Endothelial cell of umbilical vein (primary cell): ENCODE results near the gene PTPRE. TPM values are rescaled to one million over a fixed set of nuclear protein-coding genes. Genes with fewer than 3 reads are reported as not detected.

Experiments
- BruUV-seq: library from RNA; stranded (reverse); fragments of 400-500 nt; replicated peaks from 2 replicates; lab custom pipeline; 2021; lab: Mats Ljungman, UMichigan
- CTCF ChIA-PET: fragments of 300-600, 350-600 bp; sonication (Branson Sonifier 250); formaldehyde crosslinking; loops from one replicate; lab custom pipeline; 2021; ENCODE audit warnings: antibody characterized with exemption, inconsistent platforms; lab: Charles Lee
- POLR2A ChIA-PET: fragments of 300-600, 350-600 bp; sonication (Branson Sonifier 250); formaldehyde crosslinking; loops from one replicate; lab custom pipeline; 2021; ENCODE audit warnings: antibody characterized with exemption, inconsistent platforms; lab: Charles Lee
- DNase-seq: peaks from one replicate; pipeline ENCODE4 v3.0.0-alpha.2; 2011; ENCODE audit warnings: low read depth, low spot score
- FAIRE-seq: peaks from 2 replicates; lab custom pipeline; 2011; peaks lifted over from hg19 to GRCh38; lab: Jason Lieb, UNC
- H2AFZ ChIP-seq: 2 replicates; pipeline ENCODE4 v1.6.0; 2012; ENCODE audit warnings: low read depth, low read length, control low read depth, inconsistent platforms
- H3K27ac ChIP-seq: 2 replicates; pipeline ENCODE4 v1.5.1; 2011; ENCODE audit warnings: low read depth, mild to moderate bottlenecking, control low read depth, low read length, moderate library complexity; ENCODE audit not compliant: insufficient read depth
- H3K27me3 ChIP-seq, 2 experiments: 2 replicates each; pipeline versions ENCODE4 v1.6.0 to v1.6.1; 2011; ENCODE audit warnings: low read length in 2 of 2, mixed read lengths in 1 of 2; ENCODE audit not compliant: control insufficient read depth in 2 of 2, insufficient read depth in 2 of 2
- H3K36me3 ChIP-seq, 2 experiments: 2 replicates in 1 of 2; 3 replicates in 1 of 2; pipeline ENCODE4 v1.5.1; 2011; ENCODE audit warnings: low read length in 2 of 2, mild to moderate bottlenecking in 1 of 2, moderate library complexity in 1 of 2; ENCODE audit not compliant: control insufficient read depth in 2 of 2, insufficient read depth in 2 of 2; ENCODE audit errors: extremely low read depth in 1 of 2
- H3K4me1 ChIP-seq: 3 replicates; pipeline ENCODE4 v1.5.1; 2011; ENCODE audit warnings: mild to moderate bottlenecking, low read length; ENCODE audit not compliant: control insufficient read depth, insufficient read depth; ENCODE audit errors: extremely low read depth
- H3K4me2 ChIP-seq: 2 replicates; pipeline ENCODE4 v1.6.1; 2011; ENCODE audit warnings: low read length, control low read depth, mixed read lengths; ENCODE audit not compliant: insufficient read depth
- H3K4me3 ChIP-seq, 3 experiments: fragments of 200-600 bp in 1 of 3; sonication (generic), shearing (Covaris generic) in 1 of 3; replicated peaks in 1 of 3; 2 replicates each; pipeline ENCODE4 v1.5.1; 2011 to 2016; ENCODE audit warnings: control low read depth in 3 of 3, low read length in 3 of 3, mild to moderate bottlenecking in 2 of 3, inconsistent platforms in 1 of 3, low read depth in 1 of 3, moderate library complexity in 1 of 3; ENCODE audit not compliant: insufficient read depth in 1 of 3
- H3K79me2 ChIP-seq: 2 replicates; pipeline ENCODE4 v1.6.0; 2012; ENCODE audit warnings: low read length, inconsistent platforms; ENCODE audit not compliant: control insufficient read depth, insufficient read depth
- H3K9ac ChIP-seq: replicated peaks from 2 replicates; pipeline ENCODE3; 2011; ENCODE audit warnings: low read length, control low read depth; ENCODE audit not compliant: insufficient read depth; ENCODE audit errors: extremely low read depth
- H3K9me1 ChIP-seq: replicated peaks from 3 replicates; pipeline ENCODE4 v1.6.0; 2011; ENCODE audit warnings: mild to moderate bottlenecking, low read length; ENCODE audit not compliant: control insufficient read depth, insufficient read depth; ENCODE audit errors: extremely low read depth
- H3K9me3 ChIP-seq: replicated peaks from 2 replicates; pipeline ENCODE4 v1.5.1; 2012; ENCODE audit warnings: low read length, inconsistent platforms; ENCODE audit not compliant: control insufficient read depth, insufficient read depth
- H4K20me1 ChIP-seq: replicated peaks from 2 replicates; pipeline ENCODE3; 2011; ENCODE audit warnings: mild to moderate bottlenecking, low read length; ENCODE audit not compliant: control insufficient read depth, insufficient read depth; ENCODE audit errors: extremely low read depth
- CTCF ChIP-seq, 2 donors: IDR thresholded peaks; 1 replicate in 1 of 2; 2 replicates in 1 of 2; pipeline ENCODE4 v1.5.1; 2011; ENCODE audit warnings: low read length in 2 of 2, mild to moderate bottlenecking in 2 of 2, moderate library complexity in 2 of 2, control low read depth in 1 of 2, inconsistent platforms in 1 of 2, low read depth in 1 of 2; ENCODE audit not compliant: insufficient read depth in 1 of 2; ENCODE audit errors: extremely low read depth in 1 of 2
- EZH2 ChIP-seq: IDR thresholded peaks from 2 replicates; pipeline ENCODE4 v1.6.1; 2012; ENCODE audit warnings: borderline replicate concordance, low read depth, mild to moderate bottlenecking, moderate library complexity, low read length, inconsistent platforms; ENCODE audit not compliant: severe bottlenecking
- FOS ChIP-seq: IDR thresholded peaks from 2 replicates; pipeline ENCODE4 v1.6.1; 2011; ENCODE audit warnings: mild to moderate bottlenecking, low read length, moderate library complexity, borderline replicate concordance; ENCODE audit not compliant: insufficient read depth
- GATA2 ChIP-seq: IDR thresholded peaks from 2 replicates; pipeline ENCODE4 v1.7.0; 2011; ENCODE audit warnings: low read depth, mild to moderate bottlenecking, moderate library complexity, mixed read lengths, low read length; ENCODE audit not compliant: insufficient read length, insufficient read depth
- JUN ChIP-seq: IDR thresholded peaks from 2 replicates; pipeline ENCODE4 v1.6.1; 2011; ENCODE audit warnings: borderline replicate concordance, low read depth; ENCODE audit not compliant: insufficient read length, insufficient read depth
- MAX ChIP-seq: IDR thresholded peaks from 2 replicates; pipeline ENCODE4 v1.6.1; 2011; ENCODE audit not compliant: insufficient read depth, insufficient read length
- MYC ChIP-seq: IDR thresholded peaks from one replicate; pipeline ENCODE4 v1.6.1; 2011; ENCODE audit warnings: mild to moderate bottlenecking, low read depth, low read length
- POLR2A ChIP-seq: IDR thresholded peaks from 2 replicates; pipeline ENCODE4 v1.6.1; 2012; ENCODE audit warnings: low read depth, mild to moderate bottlenecking, control low read depth, low read length
- POLR2AphosphoS5 ChIP-seq: IDR thresholded peaks from 2 replicates; pipeline ENCODE4 v1.6.1; 2012; ENCODE audit warnings: low read depth, mild to moderate bottlenecking, control low read depth, low read length, moderate library complexity; ENCODE audit not compliant: insufficient read depth
- dilution Hi-C: fragments of 300-500 bp; cut with MboI; formaldehyde crosslinking; loops from one replicate; pipeline ENCODE4 v1.15.0; 2019; ENCODE audit warnings: low sequenced_read_pairs; ENCODE audit not compliant: extremely low pct_ligation_motif_present
- intact Hi-C: fragments of 100-400 bp; cut with micrococcal nuclease; formaldehyde crosslinking; loops from one replicate; pipeline ENCODE4 v1.10.0; 2022
- polyA plus RNA-seq, 4 experiments: library from polyadenylated mRNA; depleted of rRNA in 3 of 4; stranded (reverse) in 3 of 4; unstranded in 1 of 4; fragments of >200 nt; gene quantifications; 2 replicates each; pipeline versions ENCODE4 v1.2.1 to v1.2.3, GENCODE V29; 2011 to 2012; ENCODE audit warnings: missing spikeins in 1 of 4
- total RNA-seq: library from RNA; stranded (reverse); gene quantifications from 2 replicates; pipeline ENCODE4 v1.2.3, GENCODE V29; 2021

The PTPRE gene
- total and polyA plus RNA-seq, 2 donors (not counting 3 experiments of a cell fraction or from before 2014, with no cell fraction given) = 37.3 to 116 TPM

DNA sequence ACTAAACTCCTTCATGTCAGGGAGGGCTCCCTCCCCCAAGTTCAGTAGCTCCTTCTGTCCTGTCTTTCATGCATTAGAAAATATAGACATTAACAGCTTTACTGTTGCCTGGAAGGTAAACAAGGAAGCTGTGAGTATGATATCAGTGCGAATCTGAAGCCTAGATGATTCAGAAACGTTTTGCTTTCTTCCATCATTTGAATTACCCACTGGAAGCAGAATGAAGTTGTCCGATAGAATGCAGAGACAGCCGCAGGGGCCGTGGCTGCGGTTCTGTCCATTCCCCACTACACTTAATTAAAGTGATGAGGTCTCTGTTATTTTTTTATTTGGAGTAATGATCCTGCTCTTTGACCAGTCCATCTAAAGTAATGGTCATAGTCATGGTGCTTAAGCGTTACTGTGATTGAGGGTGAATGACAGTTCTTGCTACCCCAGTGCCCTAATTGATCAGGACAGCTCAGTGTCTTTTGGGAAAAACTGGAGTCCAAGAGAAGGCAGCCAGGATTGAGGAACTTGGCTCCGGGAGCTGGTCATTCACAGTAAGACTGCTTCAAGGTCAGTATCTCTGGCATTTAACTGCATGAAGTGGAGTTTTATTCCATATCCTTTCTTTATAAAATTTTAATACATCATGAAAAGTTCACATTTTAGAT lies 69.9 kb downstream of the PTPRE start:
- H3K9ac ChIP-seq = peak overlapping the region; percentile 50
- FAIRE-seq = peak; percentile 67

GRCh38 chr10:127977357-127978009 lies 70.6 kb downstream of the PTPRE start:
- Histone ChIP-seq H3K9me3 (no peaks in the 10 kb centered on the region), H3K9me1 (no peaks in the 10 kb centered on the region), H3K27ac (peak overlapping the region; percentile 79), H3K4me3 (peak overlapping the region in 1 of 3 experiments; percentile 20), H3K4me2 (peak overlapping the region; percentile 42), H3K27me3 (no peaks in the 10 kb centered on the region), H3K9ac (peak overlapping the region; percentile 50), H3K4me1 (peaks cover 42% of the 10 kb centered on the region), H3K79me2 (peaks cover 2% of the 10 kb centered on the region), H3K36me3 (no peaks in the 10 kb centered on the region), H2AFZ (no peak overlapping the region), H4K20me1 (no peaks in the 10 kb centered on the region)
- FAIRE-seq = peak; percentile 91
- CTCF ChIA-PET = interaction anchor here (1.0 to 5.7 kb wide), 10 partner anchors 8 to 92 kb away, joined by 3 to 44 read pairs (median 6); partner anchors contain the start of gene PTPRE
- BruUV-seq = no TSS peak
- intact Hi-C loops (loop anchor here (1.0 kb wide), 6 partner anchors 9 to 70 kb away; partner anchors contain the start of gene PTPRE), dilution Hi-C loops (no loop called here)
- POLR2A ChIA-PET = interaction anchor here (0.9 to 1.2 kb wide), 2 partner anchors 9 to 58 kb away, joined by 3 read pairs; no protein-coding TSS in a partner anchor
- peak; percentile 74 for TF ChIP-seq FOS
- no peak for TF ChIP-seq EZH2
- peak; percentile 30 for TF ChIP-seq JUN
- no peak for TF ChIP-seq MAX
- peak; percentile 54 for TF ChIP-seq POLR2A
- peak; percentile 26 for TF ChIP-seq MYC
- TF ChIP-seq POLR2AphosphoS5 = peak; percentile 88
- no peak for TF ChIP-seq CTCF (IDR thresholded peaks at IDR 0.05; ENCODE audit: extremely low read depth in 1 of 2, insufficient read depth in 1 of 2, low read depth in 1 of 2, low read length in 2 of 2)
- TF ChIP-seq GATA2 = peak; percentile 98
- DNase-seq = peak; percentile 96

More for the DNA sequence above, 69.9 kb downstream of the PTPRE start:
- no peaks in the 10 kb centered on the region for H3K27me3 ChIP-seq
- dilution Hi-C loops (no loop called here), intact Hi-C loops (loop anchor here (1.0 kb wide), 6 partner anchors 9 to 70 kb away; partner anchors contain the start of gene PTPRE)
- H3K36me3 ChIP-seq = no peaks in the 10 kb centered on the region
- ChIA-PET CTCF (interaction anchor here (1.0 to 5.7 kb wide), 10 partner anchors 8 to 92 kb away, joined by 3 to 44 read pairs (median 6); partner anchors contain the start of gene PTPRE), POLR2A (interaction anchor here (0.9 to 1.2 kb wide), 2 partner anchors 10 to 57 kb away, joined by 3 read pairs; no protein-coding TSS in a partner anchor)
- TF ChIP-seq MAX (no peak), GATA2 (peak; percentile 66)
- H3K4me3 ChIP-seq = peak overlapping the region in 1 of 3 experiments; percentile 20
- H3K79me2 ChIP-seq = peaks cover 2% of the 10 kb centered on the region
- DNase-seq = peak; percentile 70
- BruUV-seq = no TSS peak
- H3K4me1 ChIP-seq = peaks cover 42% of the 10 kb centered on the region
- no peaks in the 10 kb centered on the region for H3K9me1 ChIP-seq
- peak overlapping the region; percentile 79 for H3K27ac ChIP-seq
- H3K9me3 ChIP-seq = no peaks in the 10 kb centered on the region
- H2AFZ ChIP-seq = no peak overlapping the region
- peak overlapping the region; percentile 42 for H3K4me2 ChIP-seq
- no peaks in the 10 kb centered on the region for H4K20me1 ChIP-seq
